Small intestine (tissue), 7 donors: ENCODE results near the gene GBGT1. TPM values are rescaled to one million over a fixed set of nuclear protein-coding genes. Genes with fewer than 3 reads are reported as not detected.

ENCODE experiments used
- DNase-seq, 2 donors: peaks; one replicate each; pipeline versions ENCODE4 v3.0.0 to v3.0.0-alpha.2; 2013
- FAIRE-seq: peaks from 2 replicates; lab custom pipeline; 2012; peaks lifted over from hg19 to GRCh38; lab: Jason Lieb, UNC
- H3K27ac ChIP-seq, 3 donors: one replicate each; pipeline ENCODE4 v1.5.1; 2013; ENCODE audit warnings: low read length in 2 of 3, mild to moderate bottlenecking in 2 of 3, control low read depth in 1 of 3, inconsistent platforms in 1 of 3, low read depth in 1 of 3, moderate library complexity in 1 of 3
- H3K27me3 ChIP-seq, 3 donors: one replicate each; pipeline ENCODE4 v1.6.1; 2013; ENCODE audit warnings: low read length in 3 of 3, inconsistent platforms in 1 of 3; ENCODE audit not compliant: control insufficient read depth in 3 of 3, insufficient read depth in 3 of 3
- H3K36me3 ChIP-seq, 3 donors: one replicate each; pipeline ENCODE4 v1.6.1; 2013; ENCODE audit warnings: low read length in 3 of 3, inconsistent platforms in 1 of 3, low read depth in 1 of 3, mild to moderate bottlenecking in 1 of 3, moderate library complexity in 1 of 3; ENCODE audit not compliant: control insufficient read depth in 3 of 3, insufficient read depth in 2 of 3
- H3K4me1 ChIP-seq, 3 donors: one replicate each; pipeline ENCODE4 v1.6.1; 2013; ENCODE audit warnings: low read length in 2 of 3, inconsistent platforms in 1 of 3, low read depth in 1 of 3, mild to moderate bottlenecking in 1 of 3, moderate library complexity in 1 of 3; ENCODE audit not compliant: control insufficient read depth in 3 of 3, insufficient read depth in 2 of 3
- H3K4me3 ChIP-seq, 3 donors: one replicate each; pipeline ENCODE4 v1.5.1; 2013; ENCODE audit warnings: low read length in 3 of 3, control low read depth in 1 of 3, inconsistent platforms in 1 of 3, low read depth in 1 of 3, mild to moderate bottlenecking in 1 of 3, moderate library complexity in 1 of 3
- H3K9me3 ChIP-seq, 2 donors: one replicate each; pipeline ENCODE4 v1.6.1; 2013; ENCODE audit warnings: low read depth in 1 of 2, low read length in 1 of 2; ENCODE audit not compliant: control insufficient read depth in 2 of 2, insufficient read depth in 1 of 2
- WGBS, 3 donors: extraction: QIAGEN DNeasy Blood & Tissue Kit; methylation state at CpG; one replicate each; pipeline ENCODE4 v1.1.7; 2013; 5-methylcytosine and 5-hydroxymethylcytosine counted together
- polyA plus RNA-seq, 4 donors: library from polyadenylated mRNA; stranded (reverse) in 3 of 4; unstranded in 1 of 4; fragments of 200-250 nt in 3 of 4; fragments of 120-200 nt in 1 of 4; gene quantifications; one replicate each; pipeline versions ENCODE4 v1.2.1 to v1.2.3, GENCODE V29; 2013
- donor health status: healthy with polysubstance abuse.
- donor health status: control.
- donor health status: control.
- donor health status: Bipolar disorder and iron deficiency.
- donor health status: healthy.

GBGT1 gene
- polyA plus RNA-seq, 4 donors: 0.45 to 15.4 (median 6.9) TPM

GRCh38 chr9:133141833-133142595 lies 21.7 kb downstream of the GBGT1 start:
- DNase-seq: peak; percentile 54 to 55
- FAIRE-seq: no peak
- 27 to 47% (median 28%) methylated on average over 16 of the region's 16 CpGs for WGBS, 3 donors
- Histone ChIP-seq H3K27me3 (no peaks in the 10 kb centered on the region), H3K4me1 (peaks cover 15 to 80% (median 22%) of the 10 kb centered on the region in 3 donors), H3K27ac (peak overlapping the region; percentile 45 to 61 (median 50)), H3K4me3 (no peak overlapping the region), H3K9me3 (no peaks in the 10 kb centered on the region), H3K36me3 (peaks cover 0 to 70% (median 0%) of the 10 kb centered on the region in 3 donors)

- H3K4me3 ChIP-seq: no peak overlapping the region
- H3K27ac ChIP-seq: peak overlapping the region; percentile 1 to 49 (median 45)
- no peaks in the 10 kb centered on the region for H3K27me3 ChIP-seq
- DNase-seq (no peak), FAIRE-seq (no peak)
- no peaks in the 10 kb centered on the region for H3K9me3 ChIP-seq
- peaks cover 0 to 57% (median 0%) of the 10 kb centered on the region in 3 donors for H3K36me3 ChIP-seq
- WGBS, 3 donors: 35 to 69% (median 63%) methylated on average over 13 to 14 of the region's 14 CpGs
- H3K4me1 ChIP-seq: peaks cover 20 to 80% (median 25%) of the 10 kb centered on the region in 3 donors
These were observed 23.1 kb downstream of the GBGT1 start for GRCh38 chr9:133140606-133141005.

DNA sequence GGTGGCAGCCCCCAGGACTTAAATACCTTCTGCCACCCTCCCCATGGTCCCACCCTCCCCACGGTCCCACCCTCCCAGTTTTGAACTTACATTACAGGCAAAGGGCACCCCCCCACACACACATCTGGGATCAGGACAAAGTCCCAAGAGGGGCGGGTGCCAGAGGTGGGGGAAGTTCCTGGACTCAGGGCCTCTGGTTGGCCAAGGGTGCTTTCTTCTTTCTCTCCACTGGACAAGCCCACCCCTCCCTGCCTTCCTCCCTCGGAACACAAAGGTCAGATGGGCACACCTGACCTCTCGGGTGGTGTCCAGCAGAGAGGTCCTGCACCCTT lies 23.6 kb downstream of the GBGT1 start:
- DNase-seq (peak; percentile 84 to 85), FAIRE-seq (no peak)
- Histone ChIP-seq H3K27ac (peak overlapping the region; percentile 1 to 49 (median 45)), H3K9me3 (no peaks in the 10 kb centered on the region), H3K36me3 (peaks cover 0 to 54% (median 0%) of the 10 kb centered on the region in 3 donors), H3K4me3 (no peak overlapping the region), H3K4me1 (peaks cover 20 to 82% (median 25%) of the 10 kb centered on the region in 3 donors), H3K27me3 (no peaks in the 10 kb centered on the region)
- 27 to 65% (median 31%) methylated on average over 3 to 4 of the region's 4 CpGs for WGBS, 3 donors

- H3K4me1 ChIP-seq: peaks cover 18 to 82% (median 26%) of the 10 kb centered on the region in 3 donors
- FAIRE-seq (no peak), DNase-seq (peak in 1 of 2 donors; percentile 70)
- H3K27ac ChIP-seq: peak overlapping the region; percentile 15 to 81 (median 49)
- 67 to 80% (median 76%) methylated on average over 21 to 24 of the region's 24 CpGs for WGBS, 3 donors
- no peak overlapping the region for H3K4me3 ChIP-seq
- H3K9me3 ChIP-seq: no peaks in the 10 kb centered on the region
- no peaks in the 10 kb centered on the region for H3K27me3 ChIP-seq
- peaks cover 0 to 55% (median 0%) of the 10 kb centered on the region in 3 donors for H3K36me3 ChIP-seq
These were observed 24.2 kb downstream of the GBGT1 start for GRCh38 chr9:133139246-133140173.

DNA sequence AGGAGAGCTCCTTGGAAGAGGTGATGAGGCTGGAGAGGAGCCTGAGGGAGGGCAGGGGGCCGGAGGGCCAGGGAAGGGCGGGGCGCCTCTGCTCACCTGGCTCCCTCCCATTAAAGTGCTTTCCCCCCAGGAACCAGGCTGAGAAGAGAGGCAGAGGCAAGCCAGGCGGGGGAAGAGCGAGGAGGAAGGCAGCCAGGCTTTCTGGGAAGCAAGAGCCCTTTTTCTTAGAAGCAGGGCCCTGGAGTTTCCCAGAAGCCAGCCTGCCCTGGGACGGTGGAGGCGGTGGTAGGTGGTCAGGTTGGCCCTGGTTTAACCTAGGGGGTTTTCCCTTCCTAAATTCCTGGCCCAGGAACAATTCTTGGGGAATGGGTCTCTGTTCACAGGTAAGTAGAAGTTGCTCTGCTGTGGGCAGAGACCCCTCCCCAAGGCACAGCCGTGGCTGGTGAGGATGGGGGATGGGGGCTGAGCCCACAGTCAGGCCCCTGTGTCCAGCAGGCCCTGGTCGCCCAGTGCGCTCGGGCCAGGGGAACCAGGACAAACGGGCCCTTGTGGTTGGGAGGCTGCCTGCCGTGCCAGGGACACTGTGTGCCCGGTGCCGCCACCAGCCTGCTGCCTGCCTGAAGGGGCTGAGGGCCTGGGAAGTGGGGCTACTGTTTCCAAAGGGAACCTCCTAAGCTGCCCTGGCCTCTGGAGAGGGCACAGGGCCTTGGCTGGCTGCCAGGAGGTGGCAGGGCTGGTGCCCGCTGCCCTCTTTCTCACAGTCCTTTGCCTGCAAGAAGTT lies 26.1 kb downstream of the GBGT1 start:
- no peak for FAIRE-seq
- Histone ChIP-seq H3K27ac (peak overlapping the region in 2 of 3 donors; percentile 60 to 72), H3K9me3 (no peaks in the 10 kb centered on the region), H3K27me3 (no peaks in the 10 kb centered on the region), H3K4me3 (no peak overlapping the region), H3K36me3 (peaks cover 0 to 56% (median 0%) of the 10 kb centered on the region in 3 donors), H3K4me1 (peaks cover 25 to 82% (median 29%) of the 10 kb centered on the region in 3 donors)
- WGBS, 3 donors: 73 to 76% (median 75%) methylated on average over 15 to 16 of the region's 16 CpGs
- DNase-seq: no peak

DNA sequence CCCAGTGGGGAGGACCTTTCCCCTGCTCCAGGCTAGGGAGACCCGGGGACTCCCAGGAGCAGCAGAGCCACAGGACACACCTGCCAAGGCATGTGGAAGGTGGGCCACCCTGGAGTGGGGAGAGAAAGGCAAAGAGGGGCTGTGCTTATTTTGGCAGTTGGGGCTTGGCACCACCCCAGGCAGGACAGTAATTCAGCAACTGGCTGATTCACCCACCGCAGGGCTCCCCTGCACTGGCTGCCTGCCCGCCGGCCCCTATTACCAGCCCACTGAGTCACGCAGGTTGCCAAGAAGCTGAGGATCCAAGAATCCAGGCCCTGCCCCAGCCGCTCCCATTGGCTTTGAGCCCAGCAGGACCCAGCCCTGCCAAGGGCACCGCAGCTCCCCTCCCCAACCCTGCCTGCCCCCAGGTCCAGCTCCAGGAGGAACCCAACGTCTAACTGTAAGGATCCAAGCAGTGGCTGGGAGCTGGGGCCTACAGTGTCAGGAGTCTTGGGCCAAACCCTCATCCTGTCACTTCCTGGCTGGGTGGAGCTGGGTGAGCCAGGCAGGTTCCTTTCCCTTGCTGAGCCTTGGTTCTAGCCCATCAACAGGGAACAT lies 28.5 kb downstream of the GBGT1 start:
- DNase-seq (peak; percentile 67 to 98), FAIRE-seq (no peak)
- H3K27me3 ChIP-seq: no peaks in the 10 kb centered on the region
- H3K36me3 ChIP-seq: peaks cover 0 to 62% (median 0%) of the 10 kb centered on the region in 3 donors
- H3K4me3 ChIP-seq: no peak overlapping the region
- WGBS, 3 donors: 6 to 35% (median 12%) methylated on average over 7 to 8 of the region's 8 CpGs
- H3K4me1 ChIP-seq: peaks cover 15 to 59% (median 21%) of the 10 kb centered on the region in 3 donors
- peak overlapping the region; percentile 86 to 100 (median 93) for H3K27ac ChIP-seq
- H3K9me3 ChIP-seq: no peaks in the 10 kb centered on the region

GRCh38 chr9:133134388-133135145 lies 29.1 kb downstream of the GBGT1 start:
- no peaks in the 10 kb centered on the region for H3K9me3 ChIP-seq
- H3K27me3 ChIP-seq: no peaks in the 10 kb centered on the region
- H3K4me1 ChIP-seq: peaks cover 14 to 53% (median 17%) of the 10 kb centered on the region in 3 donors
- WGBS, 3 donors: 26 to 58% (median 43%) methylated on average over 11 of the region's 11 CpGs
- FAIRE-seq (no peak), DNase-seq (peak in 1 of 2 donors; percentile 91)
- peak overlapping the region; percentile 86 to 100 (median 93) for H3K27ac ChIP-seq
- no peak overlapping the region for H3K4me3 ChIP-seq
- H3K36me3 ChIP-seq: peaks cover 0 to 62% (median 0%) of the 10 kb centered on the region in 3 donors
